CD8-positive, alpha-beta memory T cell (primary cell): ENCODE results near the gene NR6A1. TPM values are rescaled to one million over a fixed set of nuclear protein-coding genes. Genes with fewer than 3 reads are reported as not detected.

Experiments used
- CTCF ChIA-PET: fragments of 350-600 bp; sonication (Branson Sonifier 250); formaldehyde crosslinking; loops from one replicate; lab custom pipeline; 2021; ENCODE audit warnings: antibody characterized with exemption; lab: Charles Lee
- POLR2A ChIA-PET: fragments of 350-600 bp; sonication (Branson Sonifier 250); formaldehyde crosslinking; loops from one replicate; lab custom pipeline; 2021; ENCODE audit warnings: antibody characterized with exemption; lab: Charles Lee
- DNase-seq, 5 donors: peaks; one replicate each; pipeline versions ENCODE4 v3.0.0 to v3.0.0-alpha.2; 2020 to 2022; ENCODE audit warnings: mixed read lengths in 1 of 5
- H3K27ac ChIP-seq: one replicate; pipeline ENCODE4 v1.7.0; 2013; ENCODE audit warnings: low read depth, mild to moderate bottlenecking, low read length, moderate library complexity
- H3K27me3 ChIP-seq: 2 replicates; pipeline ENCODE4 v1.7.0; 2013; ENCODE audit warnings: low read length, mild to moderate bottlenecking; ENCODE audit not compliant: insufficient read depth, poor library complexity, severe bottlenecking
- H3K36me3 ChIP-seq: 2 replicates; pipeline ENCODE4 v1.7.0; 2013; ENCODE audit warnings: mild to moderate bottlenecking, low read length, moderate library complexity; ENCODE audit not compliant: insufficient read depth
- H3K4me1 ChIP-seq: 2 replicates; pipeline ENCODE4 v1.7.0; 2013; ENCODE audit warnings: mild to moderate bottlenecking, low read length, moderate library complexity; ENCODE audit not compliant: insufficient read depth
- H3K4me3 ChIP-seq: 2 replicates; pipeline ENCODE4 v1.7.0; 2013; ENCODE audit warnings: mild to moderate bottlenecking, low read length
- H3K9me3 ChIP-seq: 2 replicates; pipeline ENCODE4 v1.7.0; 2013; ENCODE audit warnings: mild to moderate bottlenecking, low read length
- H3K27ac Mint-ChIP-seq, 8 donors: one replicate each; pipeline ENCODE4 v1.8.0; 2020 to 2021; ENCODE audit warnings: mixed read lengths in 8 of 8, mild to moderate bottlenecking in 6 of 8, inconsistent platforms in 3 of 8, moderate library complexity in 3 of 8
- H3K27me3 Mint-ChIP-seq, 2 donors: one replicate each; pipeline ENCODE4 v1.8.0; 2020 to 2021; ENCODE audit warnings: mixed read lengths in 2 of 2, mild to moderate bottlenecking in 1 of 2, moderate library complexity in 1 of 2
- H3K36me3 Mint-ChIP-seq, 3 donors: one replicate each; pipeline ENCODE4 v1.8.0; 2020 to 2021; ENCODE audit warnings: mixed read lengths in 3 of 3, inconsistent platforms in 1 of 3, mild to moderate bottlenecking in 1 of 3
- H3K4me1 Mint-ChIP-seq, 3 donors: one replicate each; pipeline ENCODE4 v1.8.0; 2020 to 2021; ENCODE audit warnings: mixed read lengths in 3 of 3, inconsistent platforms in 1 of 3, mild to moderate bottlenecking in 1 of 3
- H3K4me3 Mint-ChIP-seq, 7 donors: one replicate each; pipeline ENCODE4 v1.8.0; 2020 to 2021; ENCODE audit warnings: mixed read lengths in 7 of 7, mild to moderate bottlenecking in 6 of 7, moderate library complexity in 4 of 7, inconsistent platforms in 2 of 7
- H3K9me3 Mint-ChIP-seq, 5 donors: one replicate each; pipeline ENCODE4 v1.8.0; 2020 to 2022; ENCODE audit warnings: mixed read lengths in 5 of 5, mild to moderate bottlenecking in 3 of 5, moderate library complexity in 2 of 5, inconsistent platforms in 1 of 5
- polyA plus RNA-seq: library from polyadenylated mRNA; unstranded; fragments of 300-500 nt; fragmentation: Illumina TruSeq; gene quantifications from one replicate; pipeline ENCODE4 v1.2.3, GENCODE V29; 2021
- total RNA-seq, 2 experiments: library from RNA; stranded (reverse); gene quantifications; one replicate each; pipeline ENCODE4 v1.2.3, GENCODE V29; 2021

Gene NR6A1
- total and polyA plus RNA-seq, 3 experiments from 2014 or later, result 2.4 to 3.0 TPM; not detected in 1

DNA sequence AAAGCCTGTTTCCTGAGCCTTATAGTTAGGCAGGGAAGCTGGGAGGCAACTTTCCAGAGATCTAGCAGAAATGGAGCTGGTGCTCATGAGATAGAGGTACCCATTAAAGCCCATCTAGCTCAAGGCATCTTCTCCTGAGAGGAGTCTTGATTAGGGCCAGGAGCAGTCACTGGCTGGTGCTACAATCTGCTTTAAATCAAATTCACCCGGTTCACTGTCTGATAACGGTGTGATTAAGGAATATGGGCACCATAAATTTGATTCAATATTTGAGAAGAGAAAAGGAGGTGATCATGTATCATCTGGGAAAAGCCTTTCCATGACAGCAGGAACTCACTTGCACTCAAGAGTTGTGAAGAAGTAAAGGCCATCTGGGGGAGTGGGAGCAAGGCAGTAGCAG, 240.0 kb downstream of the NR6A1 start:
- H3K4me3 ChIP-seq, result no peak overlapping the region
- Mint-ChIP-seq H3K4me1 (no peaks in the 10 kb centered on the region), H3K4me3 (no peak overlapping the region), H3K27ac (no peak overlapping the region), H3K27me3 (peaks cover 2 to 4% of the 10 kb centered on the region in 2 donors), H3K36me3 (no peaks in the 10 kb centered on the region), H3K9me3 (no peaks in the 10 kb centered on the region)
- no peaks in the 10 kb centered on the region for H3K27me3 ChIP-seq
- H3K27ac ChIP-seq, result no peak overlapping the region
- H3K36me3 ChIP-seq, result no peaks in the 10 kb centered on the region
- CTCF ChIA-PET, result no interaction called here
- H3K4me1 ChIP-seq, result no peaks in the 10 kb centered on the region
- H3K9me3 ChIP-seq, result no peaks in the 10 kb centered on the region
- DNase-seq, result no peak
- POLR2A ChIA-PET, result no interaction called here

DNA sequence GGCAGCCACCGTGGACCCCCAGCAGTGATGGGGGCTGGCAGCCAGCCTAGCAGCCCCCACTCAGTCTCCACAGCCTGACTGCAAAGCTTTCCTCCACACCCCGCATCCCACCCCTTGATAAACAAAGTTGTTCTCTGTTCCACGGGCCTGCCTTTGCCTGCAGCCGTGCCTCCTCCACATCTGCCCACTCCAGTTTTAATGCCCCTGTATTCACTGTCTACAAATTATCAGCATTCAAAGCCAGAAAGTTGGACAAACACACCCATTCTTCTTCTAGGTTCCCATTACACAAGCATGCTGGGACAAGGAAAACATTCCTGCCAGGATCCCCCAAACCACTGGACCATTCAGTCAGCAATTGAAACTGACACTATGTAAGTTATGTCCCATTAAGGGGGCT, 240.9 kb downstream of the NR6A1 start:
- Histone ChIP-seq H3K27ac (no peak overlapping the region), H3K27me3 (no peaks in the 10 kb centered on the region), H3K4me1 (no peaks in the 10 kb centered on the region), H3K4me3 (no peak overlapping the region), H3K36me3 (no peaks in the 10 kb centered on the region), H3K9me3 (no peaks in the 10 kb centered on the region)
- no peaks in the 10 kb centered on the region for H3K9me3 Mint-ChIP-seq
- POLR2A ChIA-PET, result no interaction called here
- no peak overlapping the region for H3K4me3 Mint-ChIP-seq
- CTCF ChIA-PET, result interaction anchor here (0.6 kb wide), 1 partner anchor 68 kb away, joined by 3 read pairs; no protein-coding TSS in a partner anchor
- no peak overlapping the region for H3K27ac Mint-ChIP-seq
- DNase-seq, result no peak
- no peaks in the 10 kb centered on the region for H3K4me1 Mint-ChIP-seq
- H3K36me3 Mint-ChIP-seq, result no peaks in the 10 kb centered on the region
- peaks cover 0 to 4% of the 10 kb centered on the region in 2 donors for H3K27me3 Mint-ChIP-seq

DNA sequence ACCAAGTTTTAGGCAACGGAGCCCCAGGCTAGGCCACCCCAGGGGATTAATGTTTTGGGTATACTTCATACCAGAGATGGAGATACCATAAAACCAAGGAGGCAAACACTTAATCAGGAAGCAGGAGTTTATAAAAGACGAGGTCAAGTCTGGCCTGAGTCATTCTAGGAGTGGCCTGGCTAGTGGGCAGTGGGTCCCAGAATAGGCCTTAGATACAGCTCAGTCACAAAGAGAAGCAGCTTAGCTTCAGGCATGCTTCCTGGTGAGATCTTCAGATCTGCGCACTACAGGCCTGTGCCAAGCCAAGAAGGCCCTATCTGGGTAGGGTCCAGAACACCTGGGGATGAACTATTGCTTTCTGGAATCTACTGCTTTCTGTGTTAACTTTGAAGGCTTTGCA, 243.3 kb downstream of the NR6A1 start:
- Histone ChIP-seq H3K27me3 (no peaks in the 10 kb centered on the region), H3K4me1 (no peaks in the 10 kb centered on the region), H3K27ac (no peak overlapping the region), H3K36me3 (no peaks in the 10 kb centered on the region), H3K4me3 (no peak overlapping the region), H3K9me3 (no peaks in the 10 kb centered on the region)
- no peaks in the 10 kb centered on the region for H3K4me1 Mint-ChIP-seq
- DNase-seq, result no peak
- H3K27ac Mint-ChIP-seq, result no peak overlapping the region
- peaks cover 0 to 7% of the 10 kb centered on the region in 2 donors for H3K27me3 Mint-ChIP-seq
- no peak overlapping the region for H3K4me3 Mint-ChIP-seq
- no peaks in the 10 kb centered on the region for H3K9me3 Mint-ChIP-seq
- ChIA-PET POLR2A (no interaction called here), CTCF (interaction anchor here (1.2 kb wide), 1 partner anchor 8 kb away, joined by 5 read pairs; no protein-coding TSS in a partner anchor)
- no peaks in the 10 kb centered on the region for H3K36me3 Mint-ChIP-seq

DNA sequence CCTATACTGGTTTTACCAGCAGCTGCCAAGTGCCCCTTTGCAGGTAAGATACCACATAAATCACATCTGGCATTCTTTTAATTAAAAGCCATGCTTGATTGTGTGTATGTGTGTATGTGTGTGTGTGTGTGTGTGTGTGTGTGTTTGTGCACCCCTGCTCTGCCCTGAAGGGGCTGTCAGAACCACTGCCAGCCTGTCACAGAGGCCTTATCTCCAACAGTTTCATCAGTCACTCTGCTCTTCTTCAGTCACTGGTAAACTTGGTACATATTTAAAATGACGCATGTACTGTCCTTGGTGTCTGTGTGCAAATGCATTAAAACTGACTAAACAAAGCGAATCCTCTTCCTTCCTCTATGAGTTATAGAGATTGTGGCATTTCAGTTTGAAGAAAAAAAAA, 244.9 kb downstream of the NR6A1 start:
- H3K27me3 ChIP-seq, result no peaks in the 10 kb centered on the region
- no peak overlapping the region for H3K27ac ChIP-seq
- H3K9me3 Mint-ChIP-seq, result no peaks in the 10 kb centered on the region
- POLR2A ChIA-PET, result no interaction called here
- no peak overlapping the region for H3K4me3 Mint-ChIP-seq
- no peaks in the 10 kb centered on the region for H3K36me3 ChIP-seq
- H3K4me1 Mint-ChIP-seq, result no peaks in the 10 kb centered on the region
- no peak overlapping the region for H3K27ac Mint-ChIP-seq
- no peak overlapping the region for H3K4me3 ChIP-seq
- no peak for DNase-seq
- no peaks in the 10 kb centered on the region for H3K36me3 Mint-ChIP-seq
- CTCF ChIA-PET, result no interaction called here
- H3K9me3 ChIP-seq, result no peaks in the 10 kb centered on the region
- H3K27me3 Mint-ChIP-seq, result peaks cover 7 to 9% of the 10 kb centered on the region in 2 donors
- no peaks in the 10 kb centered on the region for H3K4me1 ChIP-seq

DNA sequence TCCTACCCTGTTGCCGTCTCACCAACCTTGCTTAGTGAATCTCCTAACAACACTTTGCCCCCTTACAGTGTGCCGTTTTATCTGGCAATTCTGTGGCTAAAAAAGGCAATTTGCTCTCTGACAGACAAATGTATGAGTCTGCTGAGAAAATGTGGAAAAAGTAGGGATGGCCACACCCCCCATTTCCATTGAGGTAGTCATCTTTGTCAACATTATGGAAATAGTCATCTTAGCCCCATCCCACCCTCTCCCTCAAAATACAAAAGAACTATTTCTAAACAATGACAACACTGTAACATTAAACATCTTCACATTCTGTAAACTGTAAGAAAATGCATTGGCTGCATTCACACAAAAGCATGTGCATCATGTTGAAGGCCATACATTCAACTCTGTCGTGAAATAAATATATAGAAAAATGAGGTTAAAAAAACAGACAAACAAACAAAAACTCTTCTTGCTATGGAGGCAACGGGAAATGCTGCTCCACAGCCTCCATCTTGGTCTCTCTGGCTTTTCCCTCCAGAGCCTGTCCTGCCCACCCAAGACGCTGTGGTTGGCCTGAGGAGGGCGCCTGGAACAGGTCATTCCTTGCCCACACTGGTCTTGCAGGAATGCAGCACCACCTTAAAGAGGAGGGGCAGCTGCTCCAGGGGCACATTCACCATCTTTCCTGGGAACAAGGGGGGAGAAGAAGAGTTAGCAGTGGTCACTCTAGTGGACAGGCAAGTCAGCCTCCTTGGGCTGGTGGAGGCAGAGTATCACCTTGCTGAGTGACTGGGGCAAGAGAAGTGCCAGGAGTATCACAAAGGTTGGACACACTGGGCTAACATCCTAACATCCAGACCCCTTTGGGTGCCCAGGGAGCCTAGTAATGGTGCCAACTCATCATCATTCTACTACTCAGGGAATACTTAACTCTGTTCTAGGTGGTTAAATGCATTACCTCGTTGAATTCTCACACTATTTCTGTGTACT, 248.7 kb downstream of the NR6A1 start:
- ChIA-PET POLR2A (no interaction called here), CTCF (no interaction called here)
- Mint-ChIP-seq H3K9me3 (no peaks in the 10 kb centered on the region), H3K4me1 (no peaks in the 10 kb centered on the region), H3K27me3 (peaks cover 9 to 13% of the 10 kb centered on the region in 2 donors), H3K36me3 (no peaks in the 10 kb centered on the region), H3K27ac (no peak overlapping the region), H3K4me3 (no peak overlapping the region)
- Histone ChIP-seq H3K9me3 (no peaks in the 10 kb centered on the region), H3K36me3 (no peaks in the 10 kb centered on the region), H3K27me3 (no peaks in the 10 kb centered on the region), H3K4me1 (no peaks in the 10 kb centered on the region), H3K27ac (no peak overlapping the region), H3K4me3 (no peak overlapping the region)
- no peak for DNase-seq

DNA sequence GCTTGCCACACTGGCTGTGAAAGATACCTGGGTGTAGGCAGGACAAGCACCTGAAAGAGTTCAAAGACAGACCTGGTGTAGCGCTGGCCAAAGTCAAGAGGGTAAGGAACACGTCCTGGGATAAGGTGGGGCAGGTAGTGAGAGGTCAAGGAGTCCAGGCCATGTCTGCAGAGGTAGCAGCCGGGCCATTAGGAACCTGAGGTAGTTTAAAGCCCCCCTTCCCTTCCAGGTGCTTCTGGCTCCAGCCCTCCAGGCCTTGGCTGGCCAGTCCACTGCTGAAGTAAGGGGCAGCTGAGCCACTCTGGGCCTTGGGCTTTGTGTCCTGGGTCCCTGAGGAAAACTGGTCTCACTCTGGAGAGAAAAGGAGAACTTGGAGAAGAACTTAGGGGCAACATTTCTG, 250.0 kb downstream of the NR6A1 start:
- Histone ChIP-seq H3K36me3 (no peaks in the 10 kb centered on the region), H3K4me3 (no peak overlapping the region), H3K27ac (no peak overlapping the region), H3K27me3 (no peaks in the 10 kb centered on the region), H3K4me1 (no peaks in the 10 kb centered on the region), H3K9me3 (no peaks in the 10 kb centered on the region)
- POLR2A ChIA-PET, result no interaction called here
- no peak for DNase-seq
- Mint-ChIP-seq H3K9me3 (no peaks in the 10 kb centered on the region), H3K27me3 (peaks cover 10 to 18% of the 10 kb centered on the region in 2 donors), H3K36me3 (no peaks in the 10 kb centered on the region), H3K4me1 (no peaks in the 10 kb centered on the region), H3K4me3 (no peak overlapping the region), H3K27ac (no peak overlapping the region)
- CTCF ChIA-PET, result no interaction called here

DNA sequence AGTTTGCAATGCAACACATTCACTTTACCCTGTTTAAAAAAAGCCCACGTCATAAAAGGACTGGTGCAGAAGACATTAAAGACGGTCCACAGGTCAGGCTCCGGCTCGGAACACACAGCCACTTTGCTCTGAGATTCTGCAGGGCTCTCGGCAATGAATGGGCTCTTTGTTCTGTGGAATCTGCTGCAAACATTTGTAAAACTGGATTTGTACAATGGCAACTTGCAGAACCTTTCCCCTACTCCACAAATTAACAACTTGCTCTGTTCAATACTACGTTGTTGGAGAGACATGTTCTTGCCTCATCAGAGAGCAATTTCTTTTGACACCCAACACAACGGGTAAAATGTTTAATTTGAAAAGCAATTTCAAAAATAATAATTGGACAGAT, 250.9 kb downstream of the NR6A1 start:
- H3K36me3 Mint-ChIP-seq, result no peaks in the 10 kb centered on the region
- H3K27ac Mint-ChIP-seq, result no peak overlapping the region
- H3K4me1 Mint-ChIP-seq, result no peaks in the 10 kb centered on the region
- Histone ChIP-seq H3K4me1 (no peaks in the 10 kb centered on the region), H3K4me3 (no peak overlapping the region), H3K36me3 (no peaks in the 10 kb centered on the region), H3K27ac (no peak overlapping the region), H3K27me3 (no peaks in the 10 kb centered on the region), H3K9me3 (no peaks in the 10 kb centered on the region)
- H3K27me3 Mint-ChIP-seq, result peaks cover 7 to 18% of the 10 kb centered on the region in 2 donors
- CTCF ChIA-PET, result no interaction called here
- POLR2A ChIA-PET, result no interaction called here
- H3K9me3 Mint-ChIP-seq, result no peaks in the 10 kb centered on the region
- no peak for DNase-seq
- no peak overlapping the region for H3K4me3 Mint-ChIP-seq

DNA sequence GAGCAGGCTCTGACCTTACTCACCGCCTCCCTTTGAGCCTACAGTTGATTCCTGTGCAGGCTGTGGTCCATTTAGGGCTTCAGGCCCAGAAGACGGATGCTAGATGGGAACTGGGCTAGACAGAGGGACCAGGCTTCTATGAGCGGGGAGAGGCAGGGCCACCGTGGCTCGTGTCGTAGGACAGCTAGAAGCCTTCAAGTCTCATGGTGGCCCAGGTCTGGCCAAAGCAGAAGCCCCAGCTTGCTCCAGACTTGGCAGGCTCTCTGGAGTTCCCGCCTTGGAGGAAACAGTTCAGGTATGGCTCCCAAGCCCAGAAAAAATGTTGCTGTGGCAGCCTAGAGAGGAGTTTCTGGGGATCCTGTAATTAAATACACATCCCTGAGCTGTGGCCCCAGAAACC, 253.0 kb downstream of the NR6A1 start:
- Histone ChIP-seq H3K27ac (no peak overlapping the region), H3K4me3 (no peak overlapping the region), H3K27me3 (no peaks in the 10 kb centered on the region), H3K36me3 (no peaks in the 10 kb centered on the region), H3K9me3 (no peaks in the 10 kb centered on the region), H3K4me1 (no peaks in the 10 kb centered on the region)
- no peak overlapping the region for H3K4me3 Mint-ChIP-seq
- no peaks in the 10 kb centered on the region for H3K9me3 Mint-ChIP-seq
- peaks cover 5 to 19% of the 10 kb centered on the region in 2 donors for H3K27me3 Mint-ChIP-seq
- no peaks in the 10 kb centered on the region for H3K36me3 Mint-ChIP-seq
- POLR2A ChIA-PET, result no interaction called here
- no peak for DNase-seq
- peak overlapping the region in 1 of 8 donors; percentile 40 for H3K27ac Mint-ChIP-seq
- CTCF ChIA-PET, result interaction anchor here (1.2 kb wide), 1 partner anchor 15 kb away, joined by 3 read pairs; no protein-coding TSS in a partner anchor
- H3K4me1 Mint-ChIP-seq, result no peaks in the 10 kb centered on the region
